Islet precursor cell (in vitro differentiated cells): ENCODE data around the gene TMC1.
A peak's percentile ranks its signal among the peaks of the same experiment; 100 is the strongest.

Experiments used
- DNase-seq: peaks from one replicate; pipeline ENCODE4 v3.0.0-alpha.2; 2018

Gene TMC1

DNA sequence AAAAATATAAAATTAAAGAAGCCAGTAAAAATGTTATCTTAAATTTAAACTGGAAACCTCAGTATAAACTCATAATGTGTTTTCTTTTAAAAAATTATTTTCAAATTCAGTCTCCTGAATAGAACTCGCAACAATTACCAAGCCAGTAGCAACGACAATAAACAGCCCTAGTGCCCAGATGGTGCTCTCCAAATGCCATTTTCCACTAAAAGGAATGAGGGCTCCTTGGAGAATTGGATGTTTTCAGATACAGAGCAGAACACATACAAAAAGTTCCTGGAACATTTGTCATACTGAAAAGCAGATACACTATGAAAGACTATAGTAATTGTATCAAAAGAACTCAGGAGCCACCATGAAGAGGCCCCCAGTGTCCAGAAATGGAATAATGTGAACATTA is 97.4 kb downstream of the TMC1 start:
- no peak for DNase-seq

DNA sequence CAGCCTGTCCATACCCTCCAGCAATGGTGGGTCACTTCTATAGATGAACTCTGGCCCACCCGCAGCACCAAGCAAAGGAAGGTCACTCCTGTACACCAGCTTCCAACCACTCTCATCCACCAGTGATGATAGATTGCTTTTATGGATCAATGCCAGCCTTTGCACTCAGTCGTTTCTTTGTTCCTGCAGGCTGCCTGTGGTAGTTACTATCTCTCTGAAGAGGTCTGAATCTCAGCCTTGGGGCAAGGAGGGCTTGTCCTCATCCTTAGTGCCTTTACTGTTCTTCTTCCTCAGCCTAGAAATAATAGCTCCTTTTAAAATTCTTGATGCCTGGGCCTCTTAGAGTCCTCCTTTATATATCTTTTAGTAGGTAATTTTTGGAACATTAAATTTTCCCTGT is 100.8 kb downstream of the TMC1 start:
- DNase-seq: no peak

GRCh38 chr9:72623156-72623555 is 101.7 kb downstream of the TMC1 start:
- no peak for DNase-seq

DNA sequence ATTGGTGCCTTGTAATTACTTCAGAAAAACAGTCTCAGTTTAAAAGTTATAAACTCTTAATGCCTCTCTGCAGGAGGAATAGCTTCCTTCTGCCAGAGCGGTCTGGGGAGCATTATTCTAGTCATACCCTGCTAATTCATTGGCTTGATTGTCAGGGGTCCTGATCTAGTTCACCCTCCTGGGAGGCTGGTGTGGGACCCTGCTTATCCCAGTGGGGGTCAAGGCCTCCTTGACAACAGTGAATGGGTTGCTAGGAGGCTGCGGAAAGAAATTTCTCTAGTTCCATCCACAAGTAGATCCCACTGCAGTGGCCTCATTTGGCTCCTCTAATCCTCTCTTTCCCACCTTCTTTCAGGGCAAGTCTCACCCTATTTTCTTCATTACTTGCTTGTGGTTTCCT is 105.7 kb downstream of the TMC1 start:
- no peak for DNase-seq

- DNase-seq: no peak
These were observed 106.6 kb downstream of the TMC1 start for GRCh38 chr9:72627956-72628540.

GRCh38 chr9:72633966-72634365 is 112.6 kb downstream of the TMC1 start:
- no peak for DNase-seq

DNA sequence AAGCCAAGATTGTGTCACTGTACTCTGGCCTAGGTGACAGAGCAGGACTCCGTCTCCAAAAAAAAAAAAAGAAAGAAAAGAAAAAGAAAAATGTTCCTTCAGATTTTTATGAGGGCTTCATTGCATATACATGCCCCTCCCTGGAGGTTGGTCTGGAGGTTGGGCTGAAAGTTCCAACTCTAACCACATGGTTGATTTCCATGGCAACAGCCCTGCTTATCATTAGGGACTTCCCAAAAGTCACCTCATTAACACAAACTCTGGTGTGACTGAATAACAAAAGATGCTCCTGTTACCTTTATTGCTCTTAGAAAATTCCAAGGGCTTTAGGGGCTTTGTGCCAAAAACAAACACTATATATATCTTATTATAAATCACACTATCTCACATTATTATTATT is 113.8 kb downstream of the TMC1 start:
- no peak for DNase-seq

DNA sequence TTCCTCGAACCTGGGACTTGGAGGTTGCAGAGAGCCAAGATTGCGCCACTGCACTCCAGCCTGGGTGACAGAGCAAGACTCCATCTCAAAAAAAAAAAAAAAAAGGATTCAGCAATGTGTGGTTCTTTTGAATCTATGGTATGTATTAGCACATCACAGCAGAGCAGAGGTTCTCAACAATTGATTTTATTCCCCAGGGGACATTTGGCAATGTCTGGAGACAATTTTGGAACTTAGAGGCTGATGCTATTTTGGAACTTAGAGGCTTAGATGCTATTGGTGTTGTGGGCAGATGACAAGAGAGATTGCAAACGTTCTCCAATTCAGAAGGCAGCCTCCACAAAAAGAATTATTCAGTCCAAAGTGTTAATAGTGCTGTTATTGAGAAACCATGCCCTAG is 115.2 kb downstream of the TMC1 start:
- no peak for DNase-seq

- no peak for DNase-seq
These were observed 122.2 kb downstream of the TMC1 start for GRCh38 chr9:72643651-72644050.

GRCh38 chr9:72646061-72646460 is 124.7 kb downstream of the TMC1 start:
- DNase-seq: no peak

GRCh38 chr9:72648324-72649126 is 127.1 kb downstream of the TMC1 start:
- DNase-seq: no peak

DNA sequence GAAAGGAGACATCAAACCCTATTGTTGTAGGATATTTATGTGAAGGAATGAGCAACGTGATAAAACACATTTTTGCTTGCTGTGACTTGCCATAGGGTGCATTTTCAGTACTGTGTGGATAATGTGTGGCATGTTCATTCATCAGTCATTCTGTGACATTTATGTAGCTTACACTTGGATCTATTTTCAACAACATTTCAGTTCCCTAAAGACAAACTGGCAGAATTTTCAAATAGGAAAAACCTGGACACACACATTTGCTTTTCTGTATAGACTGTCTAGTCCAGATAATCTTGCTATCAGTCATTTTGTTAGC is 127.7 kb downstream of the TMC1 start:
- DNase-seq: no peak

- no peak for DNase-seq
These were observed 128.8 kb downstream of the TMC1 start for GRCh38 chr9:72650206-72650605.

DNA sequence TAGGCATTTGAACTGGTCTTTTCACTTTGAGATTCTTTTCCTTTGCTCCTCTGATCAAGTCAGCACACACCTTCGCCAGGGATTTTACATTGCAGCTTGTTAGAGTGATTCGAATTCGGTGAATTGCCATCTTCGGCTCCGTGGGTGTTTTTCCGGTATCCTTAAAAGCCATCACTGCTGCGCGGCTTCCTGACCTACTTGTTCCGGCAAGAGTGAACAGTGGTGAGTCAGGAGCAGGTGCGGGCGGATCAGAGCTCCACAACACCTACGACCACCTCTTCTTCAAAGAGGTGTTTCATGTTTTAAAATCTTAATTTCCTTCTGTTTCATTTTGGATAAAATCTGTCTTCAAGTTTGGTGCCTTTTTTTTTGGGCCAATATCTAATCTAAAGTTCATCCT is 134.6 kb downstream of the TMC1 start:
- DNase-seq: no peak

GRCh38 chr9:72657023-72657422 is 135.6 kb downstream of the TMC1 start:
- DNase-seq: no peak

DNA sequence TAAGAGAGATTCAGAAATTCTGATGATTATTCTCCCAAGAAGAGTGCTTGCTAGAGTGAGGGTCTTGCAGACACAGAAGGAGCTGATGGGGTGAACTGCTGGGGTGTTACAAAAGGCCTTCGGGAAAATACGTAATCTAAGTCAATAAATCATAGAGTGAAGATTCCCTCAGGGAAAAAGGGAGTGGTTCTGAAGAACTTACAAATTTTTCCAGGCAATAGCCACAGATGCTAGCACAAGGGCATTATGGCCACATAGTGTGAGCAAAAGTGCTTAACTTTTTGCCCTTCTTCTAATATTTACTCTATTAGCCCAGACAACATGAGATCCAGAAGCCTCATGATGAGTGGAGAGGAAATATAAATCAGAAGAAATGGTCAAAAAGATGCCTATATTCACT is 137.3 kb downstream of the TMC1 start:
- no peak for DNase-seq

DNA sequence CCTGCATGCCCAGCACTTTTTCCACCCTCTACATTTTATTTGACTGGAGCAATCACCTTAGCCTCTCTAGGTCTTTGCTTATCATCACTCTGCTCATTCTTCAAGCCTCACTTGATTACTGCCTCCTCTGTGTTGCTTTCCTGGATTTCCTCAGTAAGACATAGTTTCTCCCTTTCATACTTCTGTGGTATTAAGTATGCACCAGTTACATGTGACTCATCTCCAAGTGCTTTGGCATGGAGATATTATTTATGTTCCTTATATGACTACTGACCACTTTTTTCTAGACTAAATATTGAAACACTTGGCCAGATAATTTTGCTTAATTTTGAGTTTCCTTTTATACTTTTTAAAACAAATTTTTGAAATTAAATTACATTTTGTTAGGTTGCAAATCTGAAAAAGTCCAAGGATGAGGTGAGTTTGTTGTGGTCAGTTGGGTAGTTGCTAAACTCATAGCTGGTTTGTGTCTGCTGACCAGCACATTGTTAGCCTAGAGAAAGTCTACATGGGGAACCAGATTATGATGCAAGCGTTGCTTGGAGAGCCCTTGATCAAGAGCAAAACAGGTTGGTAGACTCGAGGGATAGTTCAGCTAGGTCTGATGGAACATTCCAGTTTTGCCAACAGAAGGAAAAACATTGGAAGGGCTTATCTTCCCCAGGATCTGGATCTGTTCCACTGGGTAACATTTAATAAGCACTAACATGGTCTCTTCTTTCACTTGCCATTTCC is 140.2 kb downstream of the TMC1 start:
- DNase-seq: no peak

GRCh38 chr9:72665421-72665820 is 144.0 kb downstream of the TMC1 start:
- peak; percentile 79 for DNase-seq

- no peak for DNase-seq
These were observed 145.8 kb downstream of the TMC1 start for GRCh38 chr9:72667181-72667580.

GRCh38 chr9:72674961-72675360 is 153.6 kb downstream of the TMC1 start:
- no peak for DNase-seq

- no peak for DNase-seq
These were observed 154.2 kb downstream of the TMC1 start for GRCh38 chr9:72675586-72675985.

- DNase-seq: no peak
These were observed 159.3 kb downstream of the TMC1 start for GRCh38 chr9:72680593-72681282.

DNA sequence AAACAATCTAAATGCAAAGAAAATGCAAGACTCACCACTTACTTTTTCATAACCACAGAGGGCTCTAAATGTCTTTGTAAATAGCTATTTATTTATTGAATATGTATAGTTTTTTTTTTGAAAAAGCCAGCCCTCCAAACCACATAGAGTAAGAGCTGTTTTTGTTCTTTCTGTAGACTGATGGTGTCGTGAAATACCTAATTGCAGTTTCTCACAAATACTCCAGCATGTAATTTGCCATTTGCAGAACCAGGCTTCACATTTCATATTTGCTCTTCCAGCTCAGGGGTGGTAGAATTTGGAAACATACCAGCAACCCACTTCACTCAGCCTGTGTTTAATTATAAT is 159.8 kb downstream of the TMC1 start:
- DNase-seq: no peak

DNA sequence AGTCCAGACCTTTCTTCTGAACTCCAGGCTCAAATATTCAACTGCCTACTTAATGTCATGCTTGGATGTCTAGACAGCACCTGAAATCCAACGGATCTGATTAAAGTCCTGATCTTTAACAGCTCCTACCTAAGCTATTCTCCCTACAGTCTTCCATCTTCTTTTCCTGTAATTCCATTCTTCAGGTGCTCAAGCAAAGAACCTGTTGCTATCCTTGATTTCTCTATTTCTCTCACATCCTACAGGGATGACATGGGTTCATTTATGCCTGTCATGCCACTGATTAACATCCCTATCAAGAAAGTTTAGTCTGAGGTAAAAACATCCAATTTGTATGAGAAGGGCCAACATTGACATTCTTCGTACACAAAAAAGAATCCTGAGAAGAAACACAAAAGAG is 163.2 kb downstream of the TMC1 start:
- DNase-seq: no peak
